ENCODE results near the gene SMAD5.

SMAD5 gene

GRCh38 chr5:136115183-136115865 is 17.3 kb upstream of the SMAD5 start:
- DNase-seq, result no peak

DNA sequence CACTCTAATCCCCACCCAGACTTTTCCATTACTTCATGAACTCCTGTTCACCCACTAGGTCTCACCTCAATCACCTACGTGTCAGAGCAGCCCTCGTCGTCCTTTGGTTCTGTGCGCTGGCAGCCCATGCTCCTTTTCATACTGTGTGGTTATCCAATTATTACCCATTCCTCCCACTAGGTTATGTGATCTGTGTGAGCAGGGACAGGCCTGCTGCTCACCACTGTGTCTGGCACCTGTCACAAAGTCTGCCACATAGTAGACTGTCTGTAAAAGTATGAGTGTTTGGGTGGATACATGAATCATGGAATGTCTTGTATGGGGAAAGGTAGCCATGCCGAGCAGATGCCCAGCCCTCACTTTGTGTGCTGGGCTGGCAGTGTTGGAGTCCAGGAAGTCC is 12.1 kb upstream of the SMAD5 start:
- no peak for DNase-seq

DNA sequence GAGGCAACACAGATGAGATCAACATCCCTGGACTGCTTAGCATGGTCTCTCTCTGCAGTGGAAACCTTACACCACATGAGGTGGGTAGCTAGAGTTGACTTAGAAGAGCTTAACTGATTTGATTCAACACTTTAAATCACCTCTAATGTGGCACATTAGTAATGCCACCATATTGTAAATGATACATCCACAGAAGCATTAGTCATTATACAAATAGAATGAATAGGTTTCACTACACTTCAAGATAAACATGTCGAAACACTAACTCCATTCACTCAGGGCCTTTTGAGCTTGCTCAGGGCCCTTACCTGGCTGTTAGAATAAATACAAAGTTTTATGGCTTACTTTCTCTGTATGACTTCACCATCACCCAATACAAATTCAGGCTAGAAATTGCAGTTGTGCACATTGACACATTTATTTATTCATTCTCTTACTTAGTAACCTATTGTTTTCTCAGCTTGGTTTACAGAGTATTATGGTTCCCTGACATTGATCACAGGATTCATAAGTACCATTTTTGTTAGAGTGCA is 9.3 kb upstream of the SMAD5 start:
- peak; percentile 95 for DNase-seq

DNA sequence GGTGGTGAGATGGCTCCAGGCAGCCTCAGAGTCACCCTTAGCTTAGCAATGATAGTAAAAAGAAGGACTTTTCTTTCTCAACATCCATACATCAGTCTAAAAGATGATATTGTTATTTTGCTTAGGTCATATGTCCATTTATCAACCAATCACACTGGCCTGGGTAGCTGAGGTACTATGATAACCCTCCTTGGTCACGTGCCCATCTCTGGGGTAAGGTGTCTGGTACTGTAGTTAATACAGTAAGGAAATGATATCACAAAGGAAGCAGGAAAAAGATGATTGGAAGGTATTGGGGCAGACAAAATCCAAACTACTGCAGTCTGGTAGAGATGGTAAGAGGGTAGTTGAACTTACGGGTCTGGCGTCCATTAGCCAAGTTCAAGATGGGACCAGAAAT is 5.1 kb upstream of the SMAD5 start:
- DNase-seq, result no peak

DNA sequence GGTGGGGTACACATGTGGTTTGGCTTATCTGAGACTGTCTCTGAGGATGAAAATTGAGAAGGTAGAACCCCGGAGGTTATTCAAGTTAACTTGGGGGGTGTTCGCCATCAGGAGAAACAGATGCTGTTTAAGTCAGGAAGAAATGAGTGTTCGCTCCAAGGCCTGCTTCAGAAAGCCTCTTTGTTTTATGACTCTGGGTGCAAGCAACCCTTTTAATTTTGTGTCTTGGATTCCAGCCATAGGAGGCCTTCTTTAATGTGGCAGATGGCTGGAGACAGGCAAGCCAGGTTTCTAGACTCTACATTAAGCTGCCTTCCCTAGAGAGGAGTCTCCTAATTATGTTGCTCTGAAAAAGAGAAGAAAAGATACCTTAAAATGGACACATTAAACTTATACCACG is 4.2 kb upstream of the SMAD5 start:
- no peak for DNase-seq

DNA sequence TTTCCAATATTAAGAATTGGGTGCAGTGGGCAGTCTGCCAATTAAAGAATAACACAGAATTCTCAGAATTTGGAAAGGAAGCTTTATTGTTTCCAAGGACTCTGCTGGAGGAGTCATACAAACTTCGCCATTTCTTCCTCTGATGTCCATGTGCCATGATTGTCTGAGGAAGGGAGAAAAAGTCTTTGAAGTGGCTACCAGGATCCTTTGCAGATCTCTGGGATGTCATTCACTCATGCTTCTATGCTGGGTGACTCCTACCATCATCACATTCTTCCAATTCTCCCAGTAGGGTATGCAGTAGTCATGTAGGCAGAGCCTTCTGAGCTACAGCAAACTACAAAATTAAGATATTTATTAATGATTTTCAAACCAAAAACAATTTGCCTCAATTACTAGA is 3.2 kb upstream of the SMAD5 start:
- DNase-seq, result no peak

- no peak for DNase-seq
Measured at GRCh38 chr5:136130581-136130980, 2.1 kb upstream of the SMAD5 start.

DNA sequence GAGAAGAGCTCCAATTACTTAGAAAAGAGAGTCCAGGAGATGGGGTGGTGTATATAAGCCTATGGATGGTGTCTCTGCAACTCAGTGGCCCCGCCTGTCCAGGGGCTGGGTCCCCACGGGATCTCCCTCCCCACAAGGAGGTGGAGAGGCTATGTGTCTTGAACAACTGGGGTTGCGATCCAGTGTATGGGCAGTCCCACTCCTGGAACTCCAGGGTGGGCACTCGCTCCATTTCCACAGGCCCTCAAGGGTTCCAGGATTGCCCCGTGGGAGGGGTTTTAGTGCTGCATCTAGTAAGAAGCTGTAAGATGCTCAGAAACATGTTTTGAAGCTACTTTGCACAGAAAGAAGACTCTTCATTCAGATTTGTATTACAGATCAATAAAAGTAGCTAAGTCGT is 558 bp upstream of the SMAD5 start:
- DNase-seq, result no peak

DNA sequence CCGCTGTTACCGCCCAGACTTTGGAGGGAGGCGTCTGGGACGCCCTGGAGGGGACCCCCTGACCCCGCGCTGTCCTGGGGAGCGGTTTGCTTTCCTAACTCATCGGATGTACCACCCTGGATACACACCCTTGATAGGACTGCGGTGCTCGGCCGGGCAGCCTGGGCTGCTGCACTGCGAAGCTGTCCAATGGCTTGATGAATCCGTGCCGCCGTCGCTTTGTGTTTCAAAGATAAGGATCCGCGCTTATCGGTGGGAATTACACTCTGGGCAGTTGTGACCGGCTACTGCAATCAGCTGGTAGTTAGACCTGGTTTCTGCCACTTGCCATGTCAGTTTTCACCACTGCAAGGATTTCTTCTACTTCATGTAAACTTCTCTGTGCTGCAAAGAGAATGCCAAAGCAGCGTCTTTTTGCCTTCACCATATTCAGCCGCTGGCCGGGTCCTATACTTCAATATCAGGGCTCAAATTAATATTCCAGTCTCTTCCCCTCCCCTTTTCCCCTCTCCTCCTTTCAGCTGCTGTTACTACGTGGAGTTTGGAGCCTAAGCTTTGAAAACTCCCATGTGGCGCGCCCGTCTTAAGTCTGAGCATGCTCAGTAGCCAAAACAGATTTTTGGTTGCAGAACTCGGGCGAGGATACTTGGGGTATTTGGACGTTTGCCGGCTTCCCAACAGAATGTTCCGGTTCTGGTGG is 727 bp downstream of the SMAD5 start:
- DNase-seq, result no peak

GRCh38 chr5:136133922-136134379 is 1.3 kb downstream of the SMAD5 start:
- no peak for DNase-seq

DNA sequence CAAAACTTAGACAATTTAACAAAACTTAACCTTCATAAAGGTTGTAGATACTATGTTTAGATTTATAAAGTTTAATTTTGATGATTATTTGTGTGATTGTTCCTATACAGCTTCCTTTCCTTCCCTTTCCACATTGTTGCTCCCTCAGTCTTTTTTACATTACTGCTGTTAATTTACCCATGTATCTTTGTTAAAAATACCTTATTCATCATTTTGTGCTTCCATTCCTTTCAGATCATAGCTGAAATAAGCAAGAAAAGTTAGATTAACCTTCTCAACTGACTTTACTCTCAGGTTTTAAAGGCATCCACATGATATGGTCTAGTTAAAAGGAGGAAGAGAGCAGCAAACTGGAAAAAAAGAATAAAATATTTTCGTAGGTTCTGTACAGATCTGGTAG is 2.0 kb downstream of the SMAD5 start:
- no peak for DNase-seq

DNA sequence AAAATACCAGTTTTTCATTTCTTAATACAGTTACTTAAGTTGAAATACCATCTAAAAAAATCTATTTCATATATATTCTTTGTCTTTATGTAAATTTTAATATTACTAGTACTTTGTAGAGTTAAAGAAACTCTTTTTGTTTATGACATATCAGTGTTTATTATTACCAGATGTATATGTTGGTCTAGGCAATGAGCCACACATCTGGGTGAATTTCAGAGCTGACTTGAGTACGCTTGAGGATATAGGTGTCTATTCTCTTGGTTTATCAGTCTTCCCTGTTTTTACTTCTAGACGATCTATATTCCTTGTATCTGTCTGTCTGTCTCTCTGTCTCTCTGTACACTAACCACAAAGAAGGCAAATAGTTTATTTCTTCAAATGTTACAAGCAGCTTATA is 2.9 kb downstream of the SMAD5 start:
- no peak for DNase-seq

- DNase-seq, result no peak
Measured at GRCh38 chr5:136137497-136138220, 5.0 kb downstream of the SMAD5 start.

- DNase-seq, result no peak
Measured at GRCh38 chr5:136141561-136141960, 8.9 kb downstream of the SMAD5 start.

DNA sequence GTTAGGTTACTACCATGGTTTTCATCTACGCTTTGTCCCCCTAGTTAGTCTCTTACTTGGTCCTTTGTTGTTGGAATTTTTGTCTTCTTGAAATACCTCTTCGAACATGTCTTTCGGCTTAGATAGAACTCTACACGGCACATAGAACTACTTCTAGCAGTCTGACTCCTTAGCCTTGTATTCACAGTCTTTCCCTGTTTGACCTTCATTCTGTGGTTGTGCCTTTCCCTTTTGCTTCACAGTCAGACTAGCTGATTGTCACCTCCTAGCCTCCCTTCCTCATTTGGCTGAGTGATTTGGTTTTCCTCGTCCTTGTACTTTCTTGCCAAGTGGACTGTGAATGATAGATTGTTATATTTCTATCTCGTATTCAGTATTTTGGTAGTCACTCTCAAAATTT is 10.7 kb downstream of the SMAD5 start:
- no peak for DNase-seq

- DNase-seq, result no peak
Measured at GRCh38 chr5:136143763-136144162, 11.1 kb downstream of the SMAD5 start.

GRCh38 chr5:136145030-136145429 is 12.4 kb downstream of the SMAD5 start:
- DNase-seq, result no peak

- DNase-seq, result no peak
Measured at GRCh38 chr5:136146201-136146600, 13.6 kb downstream of the SMAD5 start.

DNA sequence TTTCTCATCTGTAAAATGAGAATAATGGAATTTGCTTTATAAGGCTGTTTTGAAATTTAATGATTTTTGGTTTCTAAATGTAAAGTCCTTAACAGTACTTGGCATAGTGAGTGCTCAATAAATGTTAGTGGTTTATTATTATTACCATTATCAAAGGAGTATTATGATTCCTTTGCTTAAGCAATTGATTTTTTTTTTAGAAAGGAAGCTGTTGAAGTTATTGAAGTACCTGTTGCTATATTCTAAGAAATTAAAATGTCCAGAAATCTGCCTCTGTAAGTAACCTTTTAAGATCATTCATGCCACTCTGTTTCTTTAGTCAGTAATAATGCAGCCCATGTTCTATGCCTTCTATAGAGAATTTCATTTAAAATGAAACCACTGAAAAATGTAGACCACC is 15.0 kb downstream of the SMAD5 start:
- no peak for DNase-seq

DNA sequence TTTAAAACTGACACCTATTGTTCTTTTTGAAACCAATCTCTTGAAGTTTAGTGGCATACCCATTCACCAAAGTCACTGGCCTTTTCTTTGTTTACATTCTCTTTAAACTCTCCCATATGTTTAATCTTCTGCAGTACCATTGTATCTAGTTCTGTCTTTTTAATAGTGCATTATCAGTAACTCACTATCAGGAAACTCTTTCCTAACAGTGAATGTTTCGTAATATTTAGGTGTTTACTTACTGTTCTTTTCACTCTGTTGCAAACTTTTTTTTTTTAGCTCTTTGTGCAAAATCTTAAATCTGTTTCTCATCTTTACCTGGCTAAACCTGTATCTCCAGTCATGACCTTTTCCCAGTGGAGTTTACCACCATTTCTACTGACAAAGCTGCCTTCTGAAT is 17.2 kb downstream of the SMAD5 start:
- no peak for DNase-seq

GRCh38 chr5:136153581-136154236 is 21.1 kb downstream of the SMAD5 start:
- DNase-seq, result no peak

DNA sequence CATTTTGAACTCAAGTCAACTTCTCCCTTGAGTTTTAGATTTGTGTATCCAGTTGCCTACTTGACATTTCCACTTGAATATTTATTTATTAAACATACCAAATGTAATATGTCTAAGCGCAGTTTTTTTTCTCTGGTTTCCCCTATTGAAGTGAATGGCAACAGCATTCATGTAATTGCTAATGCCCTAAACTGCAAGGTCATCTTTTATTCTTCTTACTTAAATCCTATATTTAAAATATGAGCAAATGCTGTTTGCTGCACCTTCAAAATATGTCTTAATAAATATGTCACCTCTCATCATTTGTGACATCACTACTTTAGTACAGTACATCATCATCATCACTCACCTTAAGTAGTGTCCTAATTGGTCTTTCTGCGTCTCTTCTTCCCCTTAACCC is 22.4 kb downstream of the SMAD5 start:
- DNase-seq, result no peak

DNA sequence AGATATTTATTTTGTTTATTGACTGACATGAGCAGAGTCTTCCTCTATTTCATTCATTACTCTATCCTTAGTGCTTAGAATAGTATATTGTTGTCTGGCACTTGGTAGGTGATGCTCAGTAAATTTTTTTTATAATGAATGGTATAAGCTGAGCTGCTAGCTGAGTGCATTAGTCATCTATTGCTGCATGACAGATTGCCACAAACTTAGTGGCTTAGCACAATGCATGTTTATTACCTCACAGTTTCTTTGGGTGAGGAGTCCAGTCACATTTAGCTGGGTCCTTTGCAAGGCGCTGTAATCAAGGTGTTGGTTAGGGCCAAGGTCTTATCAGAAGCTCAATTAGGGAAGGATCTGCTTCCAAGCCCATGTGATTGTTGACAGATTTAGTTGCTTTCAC is 23.1 kb downstream of the SMAD5 start:
- no peak for DNase-seq
